GM20000 (cell line): Measurements from ENCODE around the gene PRKCB.
"Not testable (repeated sequence)": the region's sequence is repeated elsewhere in the genome, so short reads cannot be mapped to it uniquely, and the experiment has no call there.

Experiments
- DNase-seq: peaks from one replicate; pipeline ENCODE4 v3.0.0; 2012; ENCODE audit warnings: low spot score
- TF ChIP-seq, protein P1 (sequence below): IDR thresholded peaks from 2 replicates; pipeline ENCODE4 v1.5.1; 2012; ENCODE audit warnings: mild to moderate bottlenecking, control low read depth; ENCODE audit errors: extremely low read depth, missing control alignments

PRKCB gene

DNA sequence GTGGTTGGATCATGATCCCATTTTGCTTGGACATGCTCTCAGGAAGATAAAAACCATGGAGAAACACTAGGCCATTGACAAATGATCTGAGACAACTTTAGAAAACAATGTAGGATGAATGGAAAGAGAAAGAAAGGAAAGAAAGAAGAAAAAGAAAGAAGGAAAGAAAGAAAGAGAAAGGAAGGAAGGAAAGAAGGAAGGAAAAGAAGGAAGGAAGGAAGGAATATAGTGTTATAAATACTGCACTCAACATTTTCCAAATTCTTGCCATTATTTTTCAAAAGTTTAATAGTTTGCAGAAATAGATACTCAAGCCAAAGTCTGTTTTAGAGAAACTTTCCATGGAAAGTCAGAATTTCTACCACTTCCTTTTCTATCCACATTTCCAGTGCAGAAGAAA is 381.2 kb downstream of the PRKCB start:
- TF ChIP-seq, protein P1, sequence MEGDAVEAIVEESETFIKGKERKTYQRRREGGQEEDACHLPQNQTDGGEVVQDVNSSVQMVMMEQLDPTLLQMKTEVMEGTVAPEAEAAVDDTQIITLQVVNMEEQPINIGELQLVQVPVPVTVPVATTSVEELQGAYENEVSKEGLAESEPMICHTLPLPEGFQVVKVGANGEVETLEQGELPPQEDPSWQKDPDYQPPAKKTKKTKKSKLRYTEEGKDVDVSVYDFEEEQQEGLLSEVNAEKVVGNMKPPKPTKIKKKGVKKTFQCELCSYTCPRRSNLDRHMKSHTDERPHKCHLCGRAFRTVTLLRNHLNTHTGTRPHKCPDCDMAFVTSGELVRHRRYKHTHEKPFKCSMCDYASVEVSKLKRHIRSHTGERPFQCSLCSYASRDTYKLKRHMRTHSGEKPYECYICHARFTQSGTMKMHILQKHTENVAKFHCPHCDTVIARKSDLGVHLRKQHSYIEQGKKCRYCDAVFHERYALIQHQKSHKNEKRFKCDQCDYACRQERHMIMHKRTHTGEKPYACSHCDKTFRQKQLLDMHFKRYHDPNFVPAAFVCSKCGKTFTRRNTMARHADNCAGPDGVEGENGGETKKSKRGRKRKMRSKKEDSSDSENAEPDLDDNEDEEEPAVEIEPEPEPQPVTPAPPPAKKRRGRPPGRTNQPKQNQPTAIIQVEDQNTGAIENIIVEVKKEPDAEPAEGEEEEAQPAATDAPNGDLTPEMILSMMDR = no peak
- no peak for DNase-seq

DNA sequence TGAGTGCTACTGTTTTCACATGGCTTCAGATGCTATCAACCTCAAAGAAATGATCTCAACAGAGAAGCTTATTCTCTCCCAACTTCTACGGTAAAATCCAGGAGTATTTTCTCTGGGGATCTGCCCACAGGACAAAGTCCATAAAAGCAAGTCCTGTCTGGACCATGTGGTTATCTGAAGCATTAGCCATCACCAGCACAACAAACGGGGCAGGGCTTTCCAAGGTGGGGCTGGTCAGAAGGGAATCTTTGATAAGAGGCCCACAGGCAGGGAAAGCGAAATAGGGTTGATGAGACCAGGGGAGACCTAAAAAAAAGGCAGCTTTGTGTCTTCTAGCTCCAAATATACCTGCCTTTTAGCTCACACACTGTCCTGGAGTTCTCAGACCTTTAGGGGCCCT is 381.7 kb downstream of the PRKCB start:
- DNase-seq = no peak
- TF ChIP-seq, protein P1 = no peak

DNA sequence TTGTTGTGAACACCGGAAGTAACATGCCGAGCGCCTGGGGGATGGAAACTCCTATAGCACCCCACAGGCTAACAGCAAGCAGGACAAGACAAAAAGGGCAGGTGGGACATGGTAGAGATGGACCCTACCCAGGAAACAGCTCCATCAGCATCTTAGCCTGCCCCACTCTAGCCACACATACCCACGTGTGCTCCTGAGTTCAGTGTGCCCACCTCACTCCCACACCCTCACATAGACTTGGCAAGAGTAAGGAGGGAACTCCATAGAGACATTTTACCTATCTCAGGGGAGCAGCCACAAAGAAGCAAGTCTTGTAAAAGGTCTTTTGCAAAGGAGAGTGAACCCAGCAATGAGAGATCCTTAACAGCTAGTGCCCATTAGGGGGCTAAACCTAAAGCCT is 382.5 kb downstream of the PRKCB start:
- TF ChIP-seq, protein P1 = no peak
- no peak for DNase-seq

DNA sequence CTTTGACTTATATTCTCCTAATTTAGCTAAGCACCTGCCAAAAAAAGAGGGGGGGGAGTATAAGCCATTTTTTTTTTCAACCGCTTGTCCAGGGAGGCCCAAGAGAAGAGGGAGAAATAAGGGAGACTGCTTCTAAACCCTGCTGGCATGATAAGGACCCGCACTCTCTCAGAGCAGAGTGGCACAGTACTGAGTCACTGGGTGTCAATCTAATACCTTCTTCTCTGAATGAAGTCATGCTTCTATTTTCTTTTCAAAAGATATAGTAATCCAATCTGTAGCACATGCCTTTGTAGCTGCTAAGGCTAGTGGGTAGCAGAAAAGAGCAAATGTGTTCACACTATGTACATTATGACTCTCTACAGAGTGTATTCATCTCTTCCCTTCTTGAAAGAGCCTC is 385.4 kb downstream of the PRKCB start:
- TF ChIP-seq, protein P1 = no peak
- no peak for DNase-seq

DNA sequence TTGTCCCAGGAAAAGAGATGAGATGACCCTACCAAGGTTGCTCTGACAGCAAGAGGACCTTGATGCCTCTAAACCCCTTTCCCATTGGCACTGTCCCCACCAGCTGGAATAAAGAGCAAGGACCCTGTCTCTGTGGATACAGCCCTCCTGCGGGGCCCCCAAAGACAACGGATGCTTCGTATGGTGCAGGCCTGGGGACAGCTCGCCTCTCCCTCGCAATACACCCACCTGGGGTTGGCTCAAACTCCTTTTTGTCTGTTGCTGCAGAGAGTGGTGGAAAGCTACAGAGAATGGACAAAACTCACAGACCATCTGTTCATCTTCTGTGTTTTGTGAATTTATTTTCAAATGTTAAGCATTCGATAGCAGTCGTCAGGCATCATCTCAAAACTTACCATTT is 392.7 kb downstream of the PRKCB start:
- DNase-seq = no peak

DNA sequence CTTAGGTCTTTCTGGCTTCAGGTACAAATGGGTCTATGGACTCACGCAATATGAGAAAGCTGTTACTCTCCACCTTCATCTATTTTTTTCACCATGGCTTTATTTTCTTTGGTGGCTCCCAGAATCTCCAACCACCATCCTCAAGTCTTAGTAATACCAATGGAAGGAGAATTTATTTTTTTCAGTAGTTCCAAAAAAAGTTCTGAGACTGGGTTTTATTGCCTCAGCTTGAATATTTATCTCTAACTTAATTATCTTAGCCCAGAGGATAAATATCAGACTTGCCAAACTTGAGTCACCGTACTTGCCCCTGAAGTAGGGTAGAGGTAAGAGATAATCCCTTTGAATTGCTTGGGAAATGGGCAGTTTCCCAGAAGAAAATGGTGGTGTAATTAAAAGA is 397.2 kb downstream of the PRKCB start:
- DNase-seq = no peak
- TF ChIP-seq, protein P1 = no peak

More for the DNA sequence above, 392.7 kb downstream of the PRKCB start:
- TF ChIP-seq, protein P1 = no peak

DNA sequence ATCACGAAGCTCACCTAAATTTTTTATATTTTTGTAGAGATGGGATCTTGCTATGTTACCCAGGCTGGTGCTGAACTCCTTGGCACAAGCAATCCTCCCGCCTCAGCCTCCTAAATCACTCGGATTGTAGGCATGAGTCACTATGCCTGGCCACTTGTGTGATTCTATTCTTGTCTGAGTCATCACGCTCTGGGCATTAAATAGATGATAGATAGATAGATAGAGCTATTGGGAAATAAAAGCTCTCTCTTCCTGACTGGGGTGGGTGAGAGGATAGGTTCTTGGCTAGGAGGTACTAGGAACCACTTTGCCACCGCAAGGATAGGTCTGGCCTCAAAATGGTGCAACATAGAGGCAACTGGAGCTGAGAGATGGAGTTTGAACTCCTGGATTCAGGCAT is 399.0 kb downstream of the PRKCB start:
- no peak for DNase-seq
- TF ChIP-seq, protein P1 = no peak

DNA sequence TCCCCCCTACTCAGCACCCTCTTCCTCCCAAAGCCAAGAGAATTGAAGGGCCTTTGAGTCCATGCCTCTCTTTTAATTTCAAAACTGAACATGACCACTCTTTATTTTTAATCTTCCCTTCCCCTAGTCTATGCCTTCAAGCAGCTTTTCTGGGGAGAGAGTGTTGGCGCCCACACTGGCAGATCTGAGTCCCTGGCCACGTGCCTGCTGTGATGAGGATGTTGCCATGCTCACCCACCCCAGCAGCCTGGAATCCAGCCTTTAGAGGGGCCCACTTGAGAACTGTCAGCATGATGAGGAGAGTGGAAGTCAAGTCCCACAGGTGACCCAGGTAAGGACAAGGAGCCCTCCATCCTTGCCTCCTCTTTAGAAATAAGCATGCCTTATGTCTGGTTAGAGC is 400.0 kb downstream of the PRKCB start:
- TF ChIP-seq, protein P1 = no peak
- no peak for DNase-seq

DNA sequence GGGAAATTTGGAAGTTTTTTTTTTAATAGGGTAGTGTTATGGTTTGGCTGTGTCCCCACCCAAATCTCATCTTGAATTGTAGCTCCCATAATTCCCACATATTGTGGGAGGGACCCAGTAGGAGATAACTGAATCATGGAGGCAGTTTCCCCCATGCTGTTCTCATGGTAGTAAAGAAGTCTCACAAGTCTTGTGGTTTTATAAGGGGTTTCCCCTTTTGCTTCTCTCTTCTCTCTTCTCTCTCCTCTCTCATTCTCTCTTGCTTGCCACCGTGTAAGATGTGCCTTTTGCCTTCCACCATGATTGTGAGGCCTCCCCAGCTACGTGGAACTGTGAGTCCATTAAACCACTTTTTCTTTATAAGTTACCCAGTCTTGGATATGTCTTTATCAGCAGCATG is 403.1 kb downstream of the PRKCB start:
- not testable (repeated sequence) for DNase-seq
